Measurements from ENCODE around the gene ZNF555.

Gene ZNF555

GRCh38 chr19:2827022-2827421 lies 14.3 kb upstream of the ZNF555 start:
- DNase-seq, result no peak

GRCh38 chr19:2827840-2828489 lies 13.3 kb upstream of the ZNF555 start:
- no peak for DNase-seq

DNA sequence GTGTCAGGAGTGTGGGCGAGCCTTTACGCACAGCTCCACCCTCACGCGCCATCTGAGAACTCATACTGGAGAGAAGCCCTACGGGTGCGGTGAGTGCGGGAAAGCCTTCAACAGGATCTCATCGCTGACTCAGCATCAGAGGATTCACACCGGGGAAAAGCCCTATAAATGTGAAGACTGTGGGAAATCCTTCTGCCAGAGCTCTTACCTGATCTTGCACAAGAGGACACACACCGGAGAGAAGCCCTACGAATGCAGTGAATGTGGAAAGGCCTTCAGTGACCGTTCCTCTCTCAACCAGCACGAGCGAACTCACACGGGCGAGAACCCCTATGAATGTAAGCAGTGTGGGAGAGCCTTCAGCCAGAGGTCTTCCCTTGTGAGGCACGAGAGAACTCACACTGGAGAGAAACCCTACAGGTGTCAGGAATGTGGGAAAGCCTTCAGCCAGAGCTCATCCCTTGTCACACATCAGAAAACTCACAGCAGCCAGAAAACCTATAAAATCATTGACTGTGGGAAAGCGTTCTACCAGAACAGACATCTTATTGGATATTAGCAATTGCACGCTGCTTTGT lies 6.9 kb upstream of the ZNF555 start:
- DNase-seq, result no peak

DNA sequence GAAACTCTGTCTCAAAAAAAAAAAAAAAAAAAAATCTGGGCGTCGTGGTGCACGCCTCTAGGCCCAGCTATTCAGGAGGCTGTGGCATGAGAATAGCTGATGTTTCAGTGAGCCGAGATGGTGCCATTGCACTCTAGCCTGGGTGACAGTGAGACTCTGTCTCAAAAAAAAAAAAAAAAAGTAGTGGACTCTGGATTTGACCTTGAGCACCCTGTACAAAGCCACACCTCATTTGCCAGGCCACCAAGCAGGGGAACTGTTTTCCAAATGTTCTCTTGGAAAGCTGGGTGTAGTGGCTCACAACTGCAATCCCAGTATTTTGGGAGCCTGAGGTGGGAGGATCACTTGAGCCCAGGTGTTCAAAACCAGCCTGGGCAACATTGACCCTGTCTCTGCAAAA lies 3.8 kb upstream of the ZNF555 start:
- no peak for DNase-seq

- DNase-seq, result no peak
These were observed 740 bp downstream of the ZNF555 start for GRCh38 chr19:2841855-2842574.

- no peak for DNase-seq
These were observed 3.8 kb downstream of the ZNF555 start for GRCh38 chr19:2845107-2845506.

GRCh38 chr19:2846180-2846894 lies 5.1 kb downstream of the ZNF555 start:
- no peak for DNase-seq

DNA sequence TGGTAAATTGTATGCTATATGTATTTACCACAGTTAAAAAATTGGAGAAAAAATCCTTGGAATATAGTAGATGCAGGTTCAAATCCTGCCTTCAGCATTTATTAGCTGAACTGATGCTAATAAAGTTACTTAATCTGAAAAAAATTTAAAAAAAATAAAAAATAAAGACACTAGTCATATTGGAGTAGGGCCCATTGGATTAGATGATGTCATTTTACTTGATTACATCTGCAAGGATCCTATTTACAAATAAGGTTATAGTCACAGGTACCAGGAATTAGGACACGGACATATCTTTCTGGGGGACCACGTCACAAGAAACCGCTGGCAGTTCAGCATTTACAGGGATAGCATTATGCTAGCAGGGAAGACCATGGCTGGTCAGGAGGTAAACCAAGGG lies 6.2 kb downstream of the ZNF555 start:
- DNase-seq, result no peak

DNA sequence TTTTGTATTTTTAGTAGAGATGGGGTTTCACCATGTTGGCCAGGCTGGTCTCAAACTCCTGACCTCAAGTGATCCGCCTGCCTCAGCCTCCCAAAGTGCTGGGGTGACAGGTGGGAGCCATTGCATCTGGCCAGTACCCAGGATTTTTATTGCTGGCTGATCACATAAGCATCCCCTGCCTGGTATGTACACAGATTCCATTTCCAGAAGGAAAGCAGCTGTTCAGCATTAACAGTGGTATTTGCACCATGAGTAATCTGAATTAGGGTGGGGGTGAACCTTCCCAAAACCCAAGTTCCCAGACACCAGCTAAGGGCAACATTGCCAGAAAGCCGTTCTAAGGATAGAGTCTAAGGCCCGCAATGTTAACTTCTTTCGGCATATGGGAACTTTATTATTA lies 7.3 kb downstream of the ZNF555 start:
- no peak for DNase-seq

DNA sequence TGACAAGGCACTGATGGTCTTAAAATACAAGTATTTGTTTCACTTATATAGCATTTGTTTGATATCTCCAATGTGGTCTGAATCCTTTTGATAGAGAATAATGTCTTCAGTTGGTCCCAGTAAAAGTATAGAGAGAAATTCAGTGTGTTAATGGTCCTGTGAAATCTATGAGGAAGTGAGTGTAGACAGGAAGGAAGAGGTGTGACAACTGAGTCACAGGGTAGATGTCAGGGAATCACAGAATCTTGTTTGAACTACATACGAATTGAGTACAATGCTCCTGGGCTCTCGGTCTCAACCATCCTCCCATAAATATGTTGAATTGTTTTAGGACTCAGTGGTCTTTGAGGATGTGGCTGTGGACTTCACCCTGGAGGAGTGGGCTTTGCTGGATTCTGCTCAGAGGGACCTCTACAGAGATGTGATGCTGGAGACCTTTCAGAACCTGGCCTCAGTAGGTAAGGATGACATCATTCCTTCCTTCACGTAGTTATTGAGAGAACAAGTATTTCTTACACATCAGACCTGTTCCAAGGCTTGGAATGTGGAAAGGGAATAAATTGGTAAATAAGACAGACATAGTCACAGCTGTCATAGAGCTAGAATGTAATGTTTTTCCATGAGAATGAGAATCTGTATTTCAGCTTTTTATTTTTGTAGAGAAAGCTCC lies 9.1 kb downstream of the ZNF555 start:
- no peak for DNase-seq

- DNase-seq, result no peak
These were observed 11.3 kb downstream of the ZNF555 start for GRCh38 chr19:2852598-2852997.

GRCh38 chr19:2853015-2853606 lies 11.8 kb downstream of the ZNF555 start:
- no peak for DNase-seq

- no peak for DNase-seq
These were observed 13.6 kb downstream of the ZNF555 start for GRCh38 chr19:2854849-2855248.

DNA sequence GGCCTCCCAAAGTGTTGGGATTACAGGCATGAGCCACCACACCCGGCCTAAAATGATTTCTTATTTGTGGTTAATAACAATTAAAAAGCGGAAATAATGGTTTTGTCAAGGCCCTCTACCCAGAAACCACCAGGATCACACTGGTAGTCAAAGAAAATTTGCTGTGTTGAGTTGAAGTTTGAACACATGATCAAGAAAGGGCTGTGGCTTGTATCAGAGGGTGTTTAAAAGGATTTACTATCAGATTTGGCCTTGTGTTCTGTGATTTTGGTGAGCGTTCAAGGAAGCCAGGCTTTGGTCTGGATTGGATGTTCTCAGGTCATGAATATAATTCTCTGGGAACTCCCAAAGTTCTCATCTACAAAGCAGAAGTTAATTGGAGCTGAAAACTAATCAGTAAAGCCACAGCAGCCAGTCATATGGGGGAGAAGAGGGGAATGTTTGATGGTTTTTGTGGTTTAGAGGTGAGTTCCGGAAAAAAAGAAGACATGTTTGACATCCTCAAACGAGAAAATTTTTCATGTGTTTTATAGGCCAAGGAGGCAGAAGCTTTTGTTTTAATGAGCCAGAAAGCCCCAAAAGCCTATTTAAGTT lies 15.3 kb downstream of the ZNF555 start:
- no peak for DNase-seq

GRCh38 chr19:2858864-2859263 lies 17.6 kb downstream of the ZNF555 start:
- no peak for DNase-seq

DNA sequence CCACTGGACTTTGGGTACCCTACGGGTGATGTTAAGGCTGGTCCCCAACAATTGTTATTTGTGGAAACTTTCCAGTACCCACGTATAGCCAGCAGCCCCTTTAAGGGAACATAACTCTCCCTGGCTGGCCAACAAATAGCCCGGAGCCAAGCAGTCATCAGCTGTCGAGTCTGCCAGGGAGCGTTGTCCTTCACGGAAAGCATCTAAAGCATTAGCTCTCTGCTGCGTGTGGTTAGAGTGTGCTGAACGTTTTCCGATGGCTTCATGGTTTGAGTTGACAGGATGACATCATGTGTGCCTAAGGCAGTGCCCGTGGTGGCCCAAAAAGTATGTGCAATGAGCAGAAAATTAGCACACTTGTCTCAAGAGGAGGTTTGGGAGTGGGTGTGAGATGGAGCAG lies 22.5 kb downstream of the ZNF555 start:
- DNase-seq, result no peak

DNA sequence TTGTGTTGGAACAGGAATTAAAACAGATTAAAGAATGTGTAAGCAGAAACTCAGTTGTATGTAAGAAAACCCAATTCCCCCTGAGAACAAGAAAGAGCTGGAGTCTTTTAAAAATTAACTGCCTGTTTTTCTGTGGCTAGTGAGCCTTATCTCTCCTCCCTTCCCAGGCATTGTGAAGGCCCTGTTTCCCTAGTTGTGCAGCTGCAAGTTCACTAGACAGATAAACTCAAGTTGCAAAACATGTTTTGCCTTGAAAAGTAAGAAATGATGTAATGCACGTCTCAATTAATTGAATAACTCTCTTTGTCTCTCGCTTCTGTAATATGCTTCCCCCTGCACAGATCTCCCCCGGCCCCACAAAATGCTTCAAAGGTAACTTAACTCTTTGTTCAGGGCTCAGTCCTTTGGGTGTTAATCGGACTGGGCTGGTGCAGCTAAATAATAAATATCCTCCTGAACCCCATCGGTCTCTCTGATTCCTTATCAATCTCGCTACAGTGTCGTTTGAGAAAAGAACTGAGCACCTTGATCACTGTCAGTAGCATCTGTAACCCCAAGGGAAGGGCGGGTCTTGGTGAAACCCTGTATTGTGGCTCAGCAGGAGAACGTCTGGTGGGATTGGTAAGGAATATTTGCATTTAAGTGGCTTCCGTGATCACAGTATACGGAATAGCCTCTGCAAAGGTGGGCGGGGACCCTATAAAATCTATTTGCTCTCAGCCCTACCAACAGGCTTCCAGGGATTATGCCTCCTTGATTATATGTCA lies 24.2 kb downstream of the ZNF555 start:
- no peak for DNase-seq

DNA sequence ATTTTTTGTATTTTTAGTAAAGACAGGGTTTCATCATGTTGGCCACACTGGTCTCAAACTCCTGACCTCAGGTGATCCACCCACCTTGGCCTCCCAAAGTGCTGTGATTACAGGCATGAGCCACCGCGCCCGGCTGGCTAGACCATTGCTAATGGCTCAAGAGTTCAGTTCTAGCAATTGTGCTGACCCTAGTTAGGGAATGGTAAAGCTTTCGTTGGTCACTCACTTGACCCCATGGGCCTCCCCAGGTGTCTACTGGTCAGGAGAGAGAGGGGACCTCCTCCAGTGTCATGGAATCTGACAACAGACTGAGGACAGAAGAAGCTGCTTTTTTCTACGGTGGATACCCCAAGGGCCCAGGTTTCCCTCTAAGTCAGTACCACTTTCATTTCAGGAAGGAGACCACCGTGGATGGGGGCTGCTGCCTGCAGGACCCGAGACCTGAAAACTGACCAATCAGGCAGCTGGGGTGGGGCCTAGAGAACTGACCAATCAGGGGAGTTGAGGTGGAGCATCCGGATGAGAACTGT lies 25.3 kb downstream of the ZNF555 start:
- no peak for DNase-seq

DNA sequence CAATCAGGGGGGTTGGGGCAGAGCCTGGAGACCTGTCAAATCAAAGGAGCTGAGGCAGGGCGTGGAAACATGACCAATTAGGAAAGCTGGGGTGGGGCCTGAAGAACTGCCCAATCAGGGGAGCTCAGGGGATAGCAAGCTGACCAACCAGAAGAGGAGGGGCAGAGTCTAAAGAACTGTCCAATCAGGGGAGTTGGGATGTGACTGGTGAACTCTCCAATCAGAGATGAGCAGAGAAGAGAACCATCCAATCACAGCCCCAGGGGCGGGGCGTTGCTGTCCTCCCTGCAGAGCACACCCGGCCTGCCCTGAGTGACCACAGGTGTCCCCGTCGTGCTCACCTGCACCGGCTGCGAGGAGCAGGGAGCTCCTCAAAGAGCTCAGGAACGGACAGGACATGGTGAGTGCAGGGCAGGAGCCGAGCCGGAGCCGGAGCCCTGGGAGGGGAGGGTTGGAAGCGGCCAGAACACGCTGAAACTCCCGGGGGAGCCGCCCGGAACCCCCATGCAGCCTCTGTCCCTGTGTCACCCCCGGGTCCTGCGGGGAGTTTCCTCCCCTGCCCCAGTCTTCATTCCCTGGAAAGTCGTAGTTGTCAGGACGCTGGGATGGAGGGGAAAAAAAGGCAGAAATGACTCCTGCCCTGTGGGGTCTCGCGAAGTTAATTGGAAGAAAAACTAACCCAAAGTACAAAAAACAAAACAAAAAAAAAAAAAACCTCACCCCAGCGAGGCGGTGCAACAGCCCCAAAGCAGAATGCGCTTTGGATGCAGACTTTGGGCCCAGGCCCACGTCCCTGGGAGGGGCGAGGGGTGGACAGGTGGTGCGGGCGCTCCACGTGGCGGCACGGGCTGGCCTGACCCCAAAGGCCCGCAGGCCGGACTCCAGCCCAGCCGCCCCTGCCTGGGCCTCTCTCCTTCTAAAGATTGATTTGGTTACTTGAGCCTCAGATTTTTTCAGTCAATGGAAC lies 26.0 kb downstream of the ZNF555 start, which contains the start of gene ZNF556:
Gene ZNF556, plus strand, starts transcription at position 311 of the 967 bp plus-strand sequence. Its CDS starts 87 bp downstream, at position 398.
- DNase-seq, result peak; percentile 57

GRCh38 chr19:2869618-2870017 lies 28.3 kb downstream of the ZNF555 start:
- no peak for DNase-seq

All from NCI-H446 treated with DMSO at 0.1 percent for 48 hours (cell line).